Effector CD8-positive, alpha-beta T cell (primary cell): ENCODE measurements around the gene WRNIP1.

Experiments used
- DNase-seq: peaks from one replicate; lab custom pipeline; 2025; lab: John Stamatoyannopoulos, UW
- total RNA-seq, 4 experiments: gene quantifications; one replicate each; lab custom pipeline; 2026; lab: John Stamatoyannopoulos, UW

WRNIP1 gene
- 81.2 to 98.8 (median 83.6) reads per million in 4 experiments for total RNA-seq

DNA sequence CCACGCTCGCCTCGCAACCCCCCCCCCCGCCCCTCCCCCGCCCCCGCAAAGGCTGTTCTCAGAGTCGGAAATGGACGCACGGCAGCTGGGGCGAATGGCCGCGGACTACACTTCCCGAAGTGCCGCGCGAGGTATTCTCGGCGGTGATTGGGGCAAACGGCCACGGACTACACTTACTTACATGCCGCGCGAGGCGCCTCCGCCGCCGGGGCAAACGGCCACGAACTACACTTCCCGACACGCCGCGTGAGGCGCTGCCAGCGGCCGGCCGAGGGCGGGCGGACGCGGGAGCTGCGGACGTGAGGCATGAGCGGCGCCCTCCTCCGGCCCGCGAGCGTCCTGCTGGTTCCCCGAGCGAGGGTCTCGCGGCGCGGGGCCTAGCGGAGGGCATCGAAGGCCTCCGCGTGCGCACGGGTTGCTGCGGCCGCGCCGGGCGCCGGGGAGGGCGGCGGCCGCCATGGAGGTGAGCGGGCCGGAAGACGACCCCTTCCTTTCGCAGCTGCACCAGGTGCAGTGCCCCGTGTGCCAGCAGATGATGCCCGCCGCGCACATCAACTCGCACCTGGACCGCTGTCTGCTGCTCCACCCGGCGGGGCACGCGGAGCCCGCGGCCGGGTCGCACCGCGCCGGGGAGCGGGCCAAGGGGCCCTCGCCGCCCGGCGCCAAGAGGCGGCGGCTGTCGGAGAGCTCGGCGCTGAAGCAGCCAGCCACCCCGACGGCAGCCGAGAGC is at the start of gene WRNIP1:
WRNIP1 (plus strand) TSS at position 228 of the 730 bp plus-strand sequence; CDS start at position 458, 230 bp downstream.
- peak; percentile 93 for DNase-seq

DNA sequence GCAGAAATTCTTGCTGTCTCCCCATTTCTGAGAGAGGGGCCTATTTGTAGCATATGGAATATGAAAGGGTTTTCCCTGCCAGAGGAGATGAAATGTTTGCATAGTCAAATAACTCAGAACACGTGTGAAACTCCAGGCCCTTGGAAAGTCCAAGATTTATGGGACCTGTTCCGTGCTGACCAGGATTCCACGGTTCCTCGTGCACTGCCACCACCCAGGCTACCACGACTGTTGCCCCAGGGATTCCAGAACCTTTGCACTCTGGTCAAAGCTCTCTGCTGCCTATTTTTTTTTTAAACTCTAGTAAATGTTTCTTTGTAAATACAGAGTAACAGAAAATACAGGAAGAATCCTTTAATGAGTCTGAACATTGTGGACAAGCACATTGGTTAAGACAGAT is 49.5 kb upstream of the WRNIP1 start:
- DNase-seq = no peak

DNA sequence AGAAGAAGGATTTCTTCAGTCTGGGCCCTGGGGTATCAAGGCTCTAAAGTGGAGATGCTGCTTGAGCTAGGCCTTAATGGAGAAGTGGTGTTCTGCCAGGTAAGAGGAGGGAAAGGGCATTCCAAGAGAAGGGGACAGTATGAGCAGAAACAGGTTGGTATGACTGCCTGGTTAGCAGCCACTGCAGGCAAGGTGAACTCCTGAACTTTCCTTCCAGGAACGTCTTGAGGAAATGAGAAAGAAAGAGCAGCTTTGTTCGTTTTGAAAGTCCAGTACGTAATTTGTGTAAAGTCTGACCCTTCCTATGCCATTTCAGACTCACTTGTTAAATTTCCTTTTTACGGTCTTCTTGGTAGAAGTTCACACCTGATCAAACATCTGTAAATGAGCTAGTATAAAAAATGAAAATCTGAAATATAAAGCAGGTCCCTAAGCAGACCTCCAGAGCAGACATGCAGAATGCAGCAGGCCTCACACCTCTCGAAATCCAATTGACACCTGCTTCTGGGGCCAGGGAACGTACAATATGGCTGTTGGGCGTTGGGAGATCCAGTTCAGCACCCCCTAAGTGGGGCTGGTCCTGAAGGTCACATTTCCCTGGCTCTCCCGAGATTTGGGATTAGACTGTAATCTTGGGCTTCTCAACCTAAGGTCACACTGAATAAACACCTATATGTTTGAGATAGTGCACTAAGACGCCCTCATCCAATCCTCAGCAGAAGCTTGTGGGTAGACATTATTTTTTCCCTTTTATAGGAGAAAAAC is 48.1 kb upstream of the WRNIP1 start:
- DNase-seq = no peak

DNA sequence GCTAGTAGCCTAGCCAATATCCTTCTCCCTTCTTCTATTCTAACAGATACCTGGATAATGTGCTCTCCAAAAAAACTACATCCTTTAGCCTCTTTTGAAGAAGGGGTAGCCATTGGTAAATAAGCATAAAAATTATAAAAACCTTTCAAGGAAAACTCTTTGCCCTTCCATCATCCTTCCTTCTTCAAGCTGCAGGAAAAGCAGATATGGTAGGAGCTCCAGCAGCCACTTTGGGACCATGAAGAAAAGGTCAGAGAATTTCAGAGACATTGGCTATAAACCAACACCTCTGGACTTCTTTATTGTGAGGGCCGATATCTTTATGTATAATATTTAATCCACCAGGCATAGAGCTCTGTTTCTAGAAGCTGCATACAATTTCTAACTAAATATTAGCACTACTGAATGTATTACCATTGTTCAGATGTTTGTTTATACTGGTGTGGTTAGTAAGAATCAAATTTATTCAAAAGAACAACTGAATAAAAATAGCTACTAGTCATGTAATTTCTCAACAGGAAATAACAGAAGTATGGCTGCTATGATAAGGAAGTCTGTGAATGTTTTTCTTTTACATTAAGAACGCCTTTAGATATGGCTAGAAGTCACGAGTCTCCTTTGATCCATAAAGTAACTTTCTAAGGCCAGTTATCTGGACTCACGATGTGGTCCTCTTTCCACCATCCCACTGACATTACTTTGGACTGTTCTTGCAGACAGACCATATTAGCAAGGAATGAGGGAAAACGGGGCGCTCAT is 46.7 kb upstream of the WRNIP1 start:
- DNase-seq = no peak

DNA sequence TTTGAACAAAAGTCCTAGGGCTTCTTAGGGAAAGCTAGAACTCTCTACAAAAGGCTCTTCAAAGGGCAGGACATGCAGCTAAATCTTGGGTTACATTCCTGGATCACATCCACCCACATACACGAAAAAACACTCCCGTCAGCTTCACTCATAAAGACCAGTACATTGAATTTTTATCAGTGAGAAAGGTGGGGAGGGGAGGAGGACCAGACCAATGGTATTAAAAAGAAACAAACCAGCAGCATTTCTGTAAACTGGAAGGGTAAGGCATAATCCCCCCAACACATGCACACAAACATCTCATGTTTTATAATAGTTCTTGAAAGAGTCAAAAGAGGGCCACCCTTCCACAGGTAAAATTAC is 46.1 kb upstream of the WRNIP1 start:
- no peak for DNase-seq

DNA sequence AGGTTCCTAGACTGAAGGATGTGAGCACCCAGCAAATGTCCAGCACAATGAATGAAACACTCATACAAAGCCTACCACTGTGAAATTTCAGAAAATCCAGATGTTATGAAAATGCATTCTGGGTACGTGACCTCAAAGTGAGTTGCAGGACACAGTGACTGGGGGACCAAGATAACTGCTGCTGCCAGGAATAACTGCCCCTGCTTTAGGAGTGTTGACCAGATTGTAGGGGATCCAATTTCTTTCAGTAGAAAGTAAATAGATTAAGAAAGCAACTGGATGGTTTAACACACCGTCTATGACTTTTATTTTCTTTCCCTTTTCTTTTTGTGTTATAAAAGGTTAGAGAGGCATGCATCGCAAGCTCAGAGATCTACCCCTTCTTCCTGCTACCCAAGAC is 44.0 kb upstream of the WRNIP1 start:
- no peak for DNase-seq

DNA sequence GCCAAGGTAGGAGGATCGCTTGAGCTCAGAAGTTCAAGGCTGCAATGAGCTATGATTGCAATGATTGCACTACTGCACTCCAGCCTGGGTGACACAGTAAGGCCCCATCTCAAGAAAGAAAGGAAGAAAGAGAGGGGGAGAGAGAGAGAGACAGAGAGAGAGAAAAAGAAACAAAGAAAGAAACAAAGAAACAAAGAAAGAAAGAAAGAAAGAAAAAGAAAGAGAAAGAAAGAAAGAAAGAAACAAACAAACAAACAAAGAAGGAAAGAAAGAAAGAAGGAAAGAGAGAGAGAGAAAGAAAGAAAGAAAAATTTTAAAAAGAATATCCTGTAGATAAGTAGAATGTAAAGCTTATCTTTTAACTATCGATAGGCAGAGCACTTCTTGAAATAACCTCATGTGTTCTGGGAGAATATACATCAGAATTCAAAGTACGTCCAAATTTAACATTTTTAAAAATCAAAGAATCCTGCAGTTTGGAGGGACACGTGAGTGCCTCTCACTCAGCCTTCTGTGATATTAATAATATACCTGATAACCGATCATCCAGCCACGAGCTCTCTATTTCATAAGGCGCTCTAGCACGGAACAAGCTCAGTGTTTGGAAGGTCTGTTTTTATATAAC is 39.7 kb upstream of the WRNIP1 start:
- no peak for DNase-seq

DNA sequence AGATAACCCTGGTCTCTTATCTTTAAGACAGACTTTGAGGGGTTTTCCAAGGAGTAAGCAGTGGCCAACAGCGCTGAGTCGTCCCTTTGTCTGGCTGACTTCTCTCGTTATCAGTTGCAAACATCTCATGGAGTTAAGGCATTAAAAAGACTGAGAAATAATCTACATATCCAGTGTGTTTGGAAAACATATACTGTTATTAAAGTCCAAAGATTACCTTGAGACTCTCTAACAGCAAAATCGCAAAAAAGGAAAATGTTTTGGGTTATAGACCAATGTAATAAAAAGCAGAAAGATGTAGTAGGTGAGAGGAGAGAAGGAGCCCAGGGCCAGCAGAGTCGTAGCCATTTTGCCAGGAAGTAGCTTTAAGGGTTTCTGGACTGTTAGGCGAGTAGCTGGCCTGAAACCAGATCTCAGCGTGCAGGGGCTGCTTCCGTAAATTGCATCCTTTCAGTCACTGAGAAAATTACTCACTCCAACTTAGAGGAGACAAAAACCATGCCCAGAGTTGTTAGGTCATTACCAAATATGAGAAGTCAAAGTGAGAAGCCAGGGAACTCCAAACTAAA is 39.1 kb upstream of the WRNIP1 start:
- DNase-seq = no peak

DNA sequence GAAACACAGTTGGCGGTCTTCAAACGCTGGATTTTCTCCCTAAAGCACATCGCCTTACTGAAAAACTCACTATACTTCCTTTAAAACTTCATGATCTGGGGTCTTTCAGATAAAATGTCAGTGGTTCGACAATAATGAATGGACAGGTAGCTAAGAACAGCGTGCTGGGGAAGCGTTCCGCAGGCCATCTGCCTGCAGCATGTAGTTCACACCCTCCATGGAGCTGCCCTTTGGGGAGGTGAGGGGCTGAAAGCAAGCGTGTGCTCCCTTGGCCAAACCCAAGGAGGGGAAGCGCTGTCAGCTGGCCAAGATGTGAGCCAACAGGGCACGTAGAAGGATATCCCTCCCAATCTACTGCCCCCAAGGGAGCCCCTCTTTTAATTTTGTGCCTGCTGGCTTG is 35.3 kb upstream of the WRNIP1 start:
- no peak for DNase-seq

DNA sequence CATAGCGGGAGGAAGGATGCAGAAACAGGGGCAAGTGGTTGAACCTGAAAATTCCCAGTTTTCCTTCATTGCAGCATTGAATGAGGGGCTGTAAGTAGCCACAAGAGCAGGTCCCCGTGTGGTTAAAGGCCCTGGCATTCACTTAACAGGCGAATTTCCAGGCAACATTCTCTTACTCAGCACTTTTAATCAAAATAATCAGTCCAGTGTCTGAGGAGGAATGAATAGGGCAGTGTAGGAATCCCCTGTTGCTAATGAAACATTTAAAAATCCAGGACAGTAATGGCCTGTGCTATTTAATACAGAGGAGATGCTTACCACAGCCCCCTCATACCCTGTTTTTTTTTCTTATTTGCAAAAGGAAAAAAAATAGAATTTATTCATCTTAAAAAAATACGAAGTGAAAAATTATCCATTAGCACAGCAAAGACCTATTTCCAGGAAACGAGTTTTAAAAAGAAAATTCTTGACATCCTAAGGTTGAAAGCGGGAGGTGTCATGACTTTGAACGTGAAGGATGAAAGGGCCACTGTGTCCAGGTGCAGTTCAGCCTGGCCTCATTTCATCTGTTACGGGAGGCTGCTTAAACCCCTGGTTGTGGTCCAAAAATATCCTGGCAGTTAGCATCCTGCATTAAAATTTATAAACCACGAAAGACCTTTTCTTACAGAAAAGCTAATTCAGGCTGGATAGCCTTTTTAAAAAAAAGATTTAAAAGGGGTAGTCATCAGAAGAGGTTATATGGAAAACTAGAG is 34.7 kb upstream of the WRNIP1 start:
- DNase-seq = no peak

DNA sequence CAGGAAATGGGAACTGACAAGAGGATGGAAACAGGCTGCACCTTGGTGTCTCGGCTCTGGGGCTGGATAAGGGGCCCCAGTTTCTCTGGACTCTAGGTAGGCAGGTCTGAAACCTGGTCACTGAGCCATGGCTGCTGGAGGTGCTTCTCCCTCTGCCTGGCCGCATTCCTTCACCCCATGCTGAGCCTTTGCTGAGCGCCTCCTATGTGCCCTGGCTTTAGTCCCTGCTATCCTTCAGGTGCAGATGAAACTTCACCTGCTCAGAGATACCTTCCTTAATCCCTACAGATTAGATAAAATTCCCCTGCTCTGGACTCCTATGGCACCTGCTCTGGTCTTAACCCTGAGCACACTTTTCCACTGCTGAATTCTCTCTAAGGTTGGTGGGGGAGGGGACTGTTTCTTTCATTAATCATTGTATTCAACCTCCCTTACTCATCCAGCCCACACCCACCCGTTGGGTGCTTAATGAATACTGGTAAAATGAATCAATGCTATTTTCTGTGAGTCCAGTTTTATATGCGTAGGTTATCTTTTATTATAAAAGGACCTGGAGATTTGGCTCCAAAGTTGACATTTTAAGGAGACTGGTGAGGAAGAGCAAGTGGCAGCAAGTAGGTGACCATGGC is 33.8 kb upstream of the WRNIP1 start:
- no peak for DNase-seq

DNA sequence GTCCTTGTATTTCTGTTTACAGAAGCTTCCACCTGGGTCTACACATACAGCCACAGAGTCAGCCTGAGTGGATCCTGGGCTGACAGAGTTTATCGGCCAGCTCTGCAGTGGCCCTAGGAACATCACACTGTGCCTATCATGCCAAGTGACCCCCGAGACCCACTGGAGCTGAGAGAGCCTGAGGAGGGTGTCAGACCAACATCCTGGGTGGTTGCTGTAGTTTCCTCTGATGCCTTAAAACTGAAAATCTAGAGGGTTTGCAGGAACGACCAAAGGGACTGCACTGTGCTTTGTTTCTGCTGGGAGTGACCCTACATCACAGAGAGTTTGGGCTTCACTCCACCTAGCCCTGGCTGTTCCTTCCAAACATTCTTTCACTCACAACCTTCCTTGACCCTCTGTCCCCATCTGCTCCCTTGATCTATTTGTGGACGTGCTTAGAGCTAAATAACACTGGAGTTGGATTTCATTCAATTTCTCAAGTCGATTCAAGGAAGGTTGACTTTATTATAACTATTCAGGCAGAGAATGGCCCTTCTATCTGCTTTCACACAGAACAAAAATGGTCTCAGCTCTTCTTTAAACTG is 32.6 kb upstream of the WRNIP1 start:
- no peak for DNase-seq

DNA sequence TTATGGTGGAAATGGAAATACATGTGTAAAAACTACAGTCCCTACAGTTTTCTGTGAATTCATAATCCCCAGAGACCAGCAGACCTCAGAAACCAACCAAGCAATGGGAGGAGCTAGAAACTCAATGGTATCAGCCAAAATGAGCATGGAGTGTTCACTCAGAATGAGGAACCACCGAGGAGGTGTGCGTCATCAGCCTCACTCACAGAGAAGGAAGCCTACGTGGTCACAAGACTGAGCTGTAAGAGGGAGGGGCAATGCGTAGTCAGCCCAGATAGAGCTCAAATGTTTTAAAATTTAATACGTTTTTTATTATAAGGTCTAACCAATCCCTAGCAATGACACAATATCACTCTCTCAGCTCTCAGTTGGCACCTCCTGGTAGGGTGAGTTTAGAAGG is 31.9 kb upstream of the WRNIP1 start:
- no peak for DNase-seq

DNA sequence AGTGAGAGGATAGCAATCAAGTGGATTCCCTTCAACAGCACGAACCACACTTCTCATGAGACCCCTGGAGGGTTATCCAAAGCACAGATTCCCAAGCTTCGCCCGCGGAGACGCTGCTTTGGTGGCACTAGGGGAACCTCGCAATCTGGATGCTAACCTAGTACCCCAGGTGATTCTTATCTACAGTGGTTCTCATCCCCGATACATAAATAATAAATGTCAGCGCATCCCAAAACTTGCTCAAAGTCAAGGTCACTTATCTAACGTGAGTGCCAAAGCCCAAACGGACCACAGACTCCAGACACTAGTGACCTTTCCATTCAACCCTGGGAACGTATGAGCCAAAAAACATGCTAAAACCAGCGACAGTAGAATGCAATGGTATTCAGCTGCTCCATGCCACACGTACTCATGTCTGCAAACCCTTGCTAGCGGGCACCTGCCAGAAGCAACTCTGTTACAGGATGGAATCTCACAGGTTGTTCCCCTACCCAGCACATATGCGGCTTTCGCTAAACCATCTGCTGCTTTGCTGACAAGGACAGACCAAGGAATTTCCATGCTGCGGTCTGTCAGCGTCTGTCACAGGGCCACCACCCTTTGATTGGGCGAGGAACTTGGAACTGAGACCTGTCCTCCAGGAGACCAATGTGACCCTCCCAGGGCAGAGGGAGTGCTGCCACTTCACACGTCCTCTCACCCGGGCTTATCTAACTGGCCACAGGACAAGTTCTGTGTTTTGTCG is 31.3 kb upstream of the WRNIP1 start:
- DNase-seq = no peak

DNA sequence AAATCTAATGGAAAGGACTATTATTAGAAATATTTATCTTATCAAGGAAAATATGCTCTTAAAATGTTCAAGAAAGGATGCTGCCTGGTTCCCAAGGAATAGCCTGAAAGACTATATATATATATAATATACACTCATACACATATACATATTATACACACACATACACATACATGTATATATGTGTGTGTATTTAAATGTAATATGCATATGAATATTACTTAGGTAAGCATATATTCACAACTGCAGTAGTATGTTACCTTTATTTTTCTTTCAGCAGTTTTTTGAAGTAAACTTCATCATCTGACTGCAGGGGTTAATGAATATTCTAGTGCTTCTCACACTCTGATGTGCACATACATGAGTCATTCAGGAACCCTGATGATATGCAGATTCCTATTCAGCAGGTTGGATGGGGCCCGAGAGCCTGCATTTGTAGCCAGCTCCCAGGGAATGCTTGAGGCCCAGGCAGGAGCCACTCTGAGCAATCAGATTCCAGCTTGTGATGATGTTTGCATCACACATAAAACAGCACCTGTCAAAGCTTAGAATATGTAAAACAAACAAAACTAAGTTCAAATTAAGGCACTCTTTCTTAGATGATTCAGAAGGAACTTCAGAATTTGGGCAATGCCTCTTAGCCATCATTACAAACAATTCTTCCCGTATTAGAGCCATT is 30.6 kb upstream of the WRNIP1 start:
- no peak for DNase-seq

DNA sequence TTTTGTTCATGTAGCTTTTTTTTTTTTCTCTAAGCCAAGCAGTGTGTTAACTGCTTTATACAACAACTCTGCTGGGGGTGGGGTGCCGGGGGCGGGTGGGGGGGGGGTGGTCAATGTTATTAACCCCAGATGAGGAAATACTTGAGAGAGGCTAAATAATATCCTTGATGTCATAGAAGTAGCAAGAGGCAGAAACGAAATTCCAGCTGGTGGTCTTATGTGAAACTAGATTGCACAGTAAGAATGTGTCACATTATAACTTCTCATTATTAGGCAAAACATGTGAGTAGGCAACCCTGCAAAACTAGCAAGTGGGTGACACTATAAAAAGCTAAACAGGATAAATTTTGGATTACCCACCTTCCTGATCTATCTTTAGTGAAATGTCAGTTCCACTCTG is 27.3 kb upstream of the WRNIP1 start:
- DNase-seq = no peak

DNA sequence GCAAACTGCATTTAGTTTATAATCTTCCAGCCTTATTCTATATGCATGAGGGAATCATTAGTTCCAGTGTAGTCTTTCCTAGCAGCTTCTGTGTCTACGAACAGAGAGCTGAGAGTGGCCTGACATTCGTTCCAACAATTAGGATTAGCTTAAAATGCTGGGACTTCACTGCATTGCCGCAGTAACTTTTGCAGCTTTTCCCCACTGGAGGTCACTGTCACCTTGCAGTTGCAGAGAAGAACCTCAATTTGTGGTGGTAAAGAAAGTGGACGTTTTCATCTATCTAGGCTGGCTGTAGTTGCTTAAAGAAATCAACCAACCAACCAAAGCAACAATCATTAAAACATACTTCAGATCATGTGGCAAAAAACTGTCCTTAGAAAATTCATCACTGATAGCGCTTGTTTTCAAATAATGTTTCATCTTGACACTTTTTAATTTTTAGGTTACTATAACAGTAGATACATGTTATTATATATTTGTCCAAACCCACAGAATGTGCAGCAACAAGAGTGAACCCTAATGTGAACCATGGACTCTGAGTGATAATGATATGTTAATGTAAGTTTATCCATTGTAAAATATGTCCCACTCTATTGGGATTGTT is 26.7 kb upstream of the WRNIP1 start:
- DNase-seq = peak; percentile 14

DNA sequence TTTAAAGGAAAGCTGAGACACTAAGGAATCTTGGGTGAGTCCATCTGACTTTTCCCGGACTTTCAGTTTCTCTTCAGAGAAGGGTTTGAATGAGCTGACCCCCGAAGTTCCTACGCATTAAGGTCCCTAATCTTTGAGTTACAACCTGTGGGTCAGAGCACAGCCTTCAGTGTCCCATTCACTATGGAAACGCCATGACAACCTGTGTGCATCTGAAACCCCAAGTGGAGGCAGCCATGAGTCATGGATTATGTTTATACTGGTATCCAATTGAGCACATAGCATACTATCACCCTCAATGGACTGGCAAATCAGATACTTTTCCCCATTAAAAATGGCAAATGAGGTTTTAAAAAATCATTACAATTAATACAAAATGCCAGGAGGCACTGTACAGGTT is 25.9 kb upstream of the WRNIP1 start:
- no peak for DNase-seq

DNA sequence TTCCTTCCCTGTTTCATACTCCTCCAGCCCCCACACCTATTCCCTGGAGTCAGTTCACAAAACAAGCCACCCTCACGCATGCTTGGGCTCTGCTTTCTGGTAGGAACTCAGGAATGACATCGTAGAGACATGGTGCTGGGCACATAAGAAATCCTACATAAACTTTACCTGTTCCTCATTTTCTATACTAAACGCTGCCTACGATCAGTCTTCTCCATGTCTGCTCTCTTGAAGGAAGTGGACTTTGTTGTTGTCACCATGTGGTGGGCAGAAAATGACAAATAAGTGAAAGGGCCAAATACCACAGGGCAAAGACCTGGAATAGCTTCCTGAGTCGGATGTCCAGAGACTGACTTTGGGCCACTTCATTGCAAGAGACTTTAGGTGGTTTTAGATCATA is 24.6 kb upstream of the WRNIP1 start:
- DNase-seq = no peak
